Tibial artery (tissue), 4 donors: ENCODE data around the gene SPAG6.
A peak's percentile ranks its signal among the peaks of the same experiment; 100 is the strongest.
"Not testable (repeated sequence)": the region's sequence is repeated elsewhere in the genome, so short reads cannot be mapped to it uniquely, and the experiment has no call there.

Experiments used
- DNase-seq, 2 donors: peaks; one replicate each; pipeline ENCODE4 v3.0.0-alpha.2; 2019
- H3K27ac ChIP-seq, 2 donors: fragments of 200-600 bp; sonication (generic) in 1 of 2; 1 replicate in 1 of 2; 2 replicates in 1 of 2; pipeline ENCODE4 v1.5.1; 2018 to 2019; ENCODE audit warnings: mild to moderate bottlenecking in 1 of 2
- H3K27me3 ChIP-seq, 2 donors: fragments of 200-600 bp; sonication (generic) in 1 of 2; one replicate each; pipeline versions ENCODE4 v1.5.1 to v1.6.0; 2016 to 2019
- H3K36me3 ChIP-seq, 3 donors: fragments of 200-600 bp; sonication (generic) in 2 of 3; one replicate each; pipeline ENCODE4 v1.5.1; 2016 to 2019; ENCODE audit warnings: mild to moderate bottlenecking in 2 of 3
- H3K4me1 ChIP-seq, 4 donors: fragments of 200-600 bp; sonication (generic) in 2 of 4; 1 replicate in 3 of 4; 2 replicates in 1 of 4; pipeline ENCODE4 v1.5.1; 2016 to 2019
- H3K4me3 ChIP-seq, 2 donors: fragments of 200-600 bp; sonication (generic) in 1 of 2; 1 replicate in 1 of 2; 2 replicates in 1 of 2; pipeline ENCODE4 v1.5.1; 2018 to 2019; ENCODE audit warnings: mild to moderate bottlenecking in 2 of 2
- H3K9me3 ChIP-seq, 3 donors: fragments of 200-600 bp; sonication (generic) in 1 of 3; one replicate each; pipeline ENCODE4 v1.5.1; 2016 to 2019
- CTCF ChIP-seq, 2 experiments: fragments of 200-600 bp in 1 of 2; fragments of 450-650 bp in 1 of 2; IDR thresholded peaks; one replicate each; pipeline ENCODE4 v1.5.1; 2017 to 2019; ENCODE audit warnings: antibody characterized with exemption in 2 of 2, mild to moderate bottlenecking in 1 of 2, moderate library complexity in 1 of 2
- intact Hi-C: fragments of 100-400 bp; cut with DNase I; formaldehyde crosslinking; loops from one replicate; pipeline ENCODE4 v1.15.0; 2023; ENCODE audit warnings: low total_unique reads

The SPAG6 gene

GRCh38 chr10:22344781-22345300 lies 455 bp upstream of the SPAG6 start:
- intact Hi-C loops, result loop anchor here (10.0 kb wide), 2 partner anchors 90 to 340 kb away; partner anchors contain the start of gene DNAJC1
- Histone ChIP-seq H3K27ac (no peak overlapping the region), H3K27me3 (peaks cover 12 to 66% of the 10 kb centered on the region in 2 donors), H3K4me1 (peaks cover 0 to 19% (median 11%) of the 10 kb centered on the region in 4 donors), H3K4me3 (peak overlapping the region in 1 of 2 donors; percentile 3), H3K36me3 (no peaks in the 10 kb centered on the region), H3K9me3 (peaks cover 0 to 7% (median 0%) of the 10 kb centered on the region in 3 donors)
- no peak for TF ChIP-seq CTCF (IDR thresholded peaks at IDR 0.05)
- no peak for DNase-seq

GRCh38 chr10:22346096-22346661 lies 883 bp downstream of the SPAG6 start:
- intact Hi-C loops, result loop anchor here (10.0 kb wide), 2 partner anchors 89 to 341 kb away; partner anchors contain the start of gene DNAJC1
- peaks cover 0 to 7% (median 0%) of the 10 kb centered on the region in 3 donors for H3K9me3 ChIP-seq
- H3K4me3 ChIP-seq, result no peak overlapping the region
- TF ChIP-seq CTCF (IDR thresholded peaks at IDR 0.05), result no peak
- no peak overlapping the region for H3K27ac ChIP-seq
- no peak for DNase-seq
- H3K36me3 ChIP-seq, result no peaks in the 10 kb centered on the region
- H3K27me3 ChIP-seq, result peaks cover 12 to 66% of the 10 kb centered on the region in 2 donors
- H3K4me1 ChIP-seq, result peaks cover 0 to 13% (median 8%) of the 10 kb centered on the region in 4 donors

- intact Hi-C loops, result loop anchor here (10.0 kb wide), 2 partner anchors 85 to 345 kb away; partner anchors contain the start of gene DNAJC1
Observed at GRCh38 chr10:22349755-22350154, 4.5 kb downstream of the SPAG6 start.

GRCh38 chr10:22351131-22351703 lies 5.9 kb downstream of the SPAG6 start:
- no peak for TF ChIP-seq CTCF (IDR thresholded peaks at IDR 0.05)
- Histone ChIP-seq H3K4me3 (no peak overlapping the region), H3K27ac (no peak overlapping the region), H3K4me1 (no peaks in the 10 kb centered on the region), H3K36me3 (no peaks in the 10 kb centered on the region), H3K27me3 (peaks cover 0 to 25% of the 10 kb centered on the region in 2 donors), H3K9me3 (no peaks in the 10 kb centered on the region)
- no peak for DNase-seq
- intact Hi-C loops, result no loop called here

More at GRCh38 chr10:22349755-22350154, 4.5 kb downstream of the SPAG6 start:
- Histone ChIP-seq H3K4me1 (peaks cover 0 to 8% (median 2%) of the 10 kb centered on the region in 4 donors), H3K9me3 (peaks cover 0 to 7% (median 0%) of the 10 kb centered on the region in 3 donors), H3K36me3 (no peaks in the 10 kb centered on the region), H3K27me3 (peaks cover 10 to 40% of the 10 kb centered on the region in 2 donors), H3K4me3 (no peak overlapping the region), H3K27ac (no peak overlapping the region)
- TF ChIP-seq CTCF (IDR thresholded peaks at IDR 0.05), result no peak
- DNase-seq, result no peak

GRCh38 chr10:22356324-22356873 lies 11.1 kb downstream of the SPAG6 start:
- intact Hi-C loops, result no loop called here

GRCh38 chr10:22357770-22358169 lies 12.5 kb downstream of the SPAG6 start:
- intact Hi-C loops, H3K4me3 ChIP-seq: not testable (repeated sequence)

More at GRCh38 chr10:22356324-22356873, 11.1 kb downstream of the SPAG6 start:
- no peak for DNase-seq
- no peak for TF ChIP-seq CTCF (IDR thresholded peaks at IDR 0.05)
- H3K27me3 ChIP-seq, result peaks cover 0 to 8% of the 10 kb centered on the region in 2 donors
- H3K4me1 ChIP-seq, result no peaks in the 10 kb centered on the region
- H3K9me3 ChIP-seq, result no peaks in the 10 kb centered on the region
- H3K4me3 ChIP-seq, result no peak overlapping the region
- no peak overlapping the region for H3K27ac ChIP-seq
- no peaks in the 10 kb centered on the region for H3K36me3 ChIP-seq

More at GRCh38 chr10:22357770-22358169, 12.5 kb downstream of the SPAG6 start:
- H3K4me1 ChIP-seq, H3K36me3 ChIP-seq, DNase-seq, H3K9me3 ChIP-seq, H3K27me3 ChIP-seq, H3K27ac ChIP-seq: not testable (repeated sequence)
